K562 (cell line): Measurements from ENCODE around the gene KRTAP2-3. TPM values are rescaled to one million over a fixed set of nuclear protein-coding genes. Genes with fewer than 3 reads are reported as not detected.

ENCODE experiments used
- ATAC-seq: fragments of 200-7000 bp; cut with Tn5 transposase; 3 replicates; pipeline ENCODE4 v1.9.1; 2020; ENCODE audit warnings: moderate library complexity
- BruUV-seq: library from RNA; stranded (reverse); fragments of 400-500 nt; replicated peaks from 2 replicates; lab custom pipeline; 2021; lab: Mats Ljungman, UMichigan
- CTCF ChIA-PET: fragments of 300-600 bp; formaldehyde crosslinking; extraction: SDS; loops from one replicate; lab custom pipeline; 2021; ENCODE audit warnings: low intra/inter-chr PET ratio; lab: Yijun Ruan, JAX
- POLR2A ChIA-PET: fragments of 300-600, 350-650 bp; sonication (Branson Sonifier 250); formaldehyde crosslinking; extraction: SDS; loops from one replicate; lab custom pipeline; 2021; ENCODE audit warnings: antibody characterized with exemption, inconsistent platforms; lab: Yijun Ruan, JAX
- DNase-seq, 4 experiments: peaks; one replicate each; pipeline versions ENCODE4 v3.0.0 to v3.0.0-alpha.2; 2011 to 2018; ENCODE audit warnings: low spot score in 3 of 4, mixed read lengths in 3 of 4; ENCODE audit errors: extremely low read depth in 1 of 4
- FAIRE-seq: peaks from 2 replicates; lab custom pipeline; 2011; peaks lifted over from hg19 to GRCh38; lab: Jason Lieb, UNC
- H2AFZ ChIP-seq: 2 replicates; pipeline ENCODE4 v1.6.0; 2011; ENCODE audit warnings: low read depth, low read length, control low read depth, inconsistent platforms
- H3K27ac ChIP-seq: fragments of 200-600 bp; 3 replicates; pipeline ENCODE4 v1.8.0; 2011; ENCODE audit warnings: low read depth, mild to moderate bottlenecking, control low read depth, inconsistent platforms, low read length, moderate library complexity, mixed read lengths; ENCODE audit errors: extremely low read depth
- H3K27me3 ChIP-seq, 2 experiments: fragments of 300-600 bp in 1 of 2; 2 replicates in 1 of 2; 3 replicates in 1 of 2; pipeline versions ENCODE4 v1.6.0 to v1.8.0; 2011; ENCODE audit warnings: inconsistent platforms in 2 of 2, low read length in 2 of 2, mild to moderate bottlenecking in 1 of 2, mixed read lengths in 1 of 2, moderate library complexity in 1 of 2; ENCODE audit not compliant: control insufficient read depth in 2 of 2, insufficient read depth in 2 of 2
- H3K36me3 ChIP-seq: fragments of 300-600 bp; 3 replicates; pipeline ENCODE4 v1.8.0; 2011; ENCODE audit warnings: mild to moderate bottlenecking, low read length, inconsistent platforms; ENCODE audit not compliant: control insufficient read depth, insufficient read depth
- H3K4me1 ChIP-seq, 2 experiments: fragments of 200-600 bp in 1 of 2; replicated peaks in 1 of 2; 2 replicates in 1 of 2; 3 replicates in 1 of 2; pipeline versions ENCODE4 v1.5.1 to v1.8.0; 2011; ENCODE audit warnings: inconsistent platforms in 2 of 2, low read length in 2 of 2, mild to moderate bottlenecking in 1 of 2, mixed read lengths in 1 of 2, moderate library complexity in 1 of 2; ENCODE audit not compliant: control insufficient read depth in 2 of 2, insufficient read depth in 2 of 2
- H3K4me2 ChIP-seq: 2 replicates; pipeline ENCODE4 v1.6.1; 2011; ENCODE audit warnings: low read length, control low read depth, inconsistent platforms, mixed read lengths; ENCODE audit not compliant: insufficient read depth
- H3K4me3 ChIP-seq: fragments of 200-600 bp; sonication (generic), shearing (Covaris generic); 2 replicates; pipeline ENCODE4 v1.5.1; 2016; ENCODE audit warnings: control low read depth, inconsistent platforms
- H3K79me2 ChIP-seq: fragments of 200-600 bp; 3 replicates; pipeline ENCODE4 v1.8.0; 2011; ENCODE audit warnings: low read length, inconsistent platforms; ENCODE audit not compliant: control insufficient read depth, insufficient read depth
- H3K9ac ChIP-seq, 2 experiments: 2 replicates each; pipeline versions ENCODE4 v1.6.0 to v1.6.1; 2011; ENCODE audit warnings: low read depth in 2 of 2, low read length in 2 of 2, control low read depth in 1 of 2, inconsistent platforms in 1 of 2, mild to moderate bottlenecking in 1 of 2, mixed read lengths in 1 of 2; ENCODE audit not compliant: insufficient read depth in 1 of 2
- H3K9me1 ChIP-seq: one replicate; pipeline ENCODE4 v1.6.0; 2011; ENCODE audit warnings: inconsistent platforms, mild to moderate bottlenecking, low read length, moderate library complexity; ENCODE audit not compliant: control insufficient read depth, insufficient read depth
- H3K9me3 ChIP-seq: replicated peaks from 2 replicates; pipeline ENCODE4 v1.5.1; 2011; ENCODE audit warnings: low read depth, low read length, inconsistent platforms; ENCODE audit not compliant: control insufficient read depth, insufficient read depth
- H4K20me1 ChIP-seq: replicated peaks from 2 replicates; pipeline ENCODE4 v1.6.1; 2011; ENCODE audit warnings: low read length, inconsistent platforms, mixed read lengths; ENCODE audit not compliant: control insufficient read depth, insufficient read depth
- ARID3A ChIP-seq: IDR thresholded peaks from 2 replicates; pipeline ENCODE4 v1.6.1; 2012; ENCODE audit warnings: low read depth, low read length, improper control_type of control experiment, borderline replicate concordance
- ATF7 ChIP-seq: fragments of 450-650 bp; IDR thresholded peaks from 2 replicates; pipeline ENCODE4 v1.7.1; 2014; ENCODE audit warnings: mild to moderate bottlenecking, moderate library complexity
- CCAR2 ChIP-seq: fragments of 200-400 bp; formaldehyde crosslinking; IDR thresholded peaks from 2 replicates; pipeline ENCODE4 v1.6.1; 2017; ENCODE audit warnings: mild to moderate bottlenecking, low read depth, low read length
- EZH2 ChIP-seq: IDR thresholded peaks from 2 replicates; pipeline ENCODE4 v1.6.1; 2012; ENCODE audit warnings: low read depth, mild to moderate bottlenecking, inconsistent platforms, low read length, borderline replicate concordance
- HIVEP1 ChIP-seq: fragments of 250-450 bp; sonication (Bioruptor Pico); IDR thresholded peaks from 2 replicates; pipeline ENCODE4 v1.4.0; 2020; ENCODE audit warnings: mild to moderate bottlenecking
- HNRNPL ChIP-seq: fragments of 200-400 bp; formaldehyde crosslinking; IDR thresholded peaks from 2 replicates; pipeline ENCODE4 v1.6.1; 2017; ENCODE audit warnings: low read depth, mild to moderate bottlenecking, low read length
- HSF4 ChIP-seq: fragments of 250-450 bp; sonication (Bioruptor Pico); IDR thresholded peaks from 2 replicates; pipeline ENCODE4 v2.1.2; 2022; ENCODE audit warnings: mild to moderate bottlenecking, moderate library complexity, borderline replicate concordance
- NEUROD1 ChIP-seq: fragments of 150-350 bp; IDR thresholded peaks from 2 replicates; pipeline ENCODE4 v1.6.1; 2014; ENCODE audit warnings: borderline replicate concordance, low read length, low read depth; ENCODE audit not compliant: partially characterized antibody
- ZKSCAN1 ChIP-seq: fragments of 150-350 bp; IDR thresholded peaks from 2 replicates; pipeline ENCODE4 v1.6.1; 2016; ENCODE audit warnings: low read depth, low read length
- ZNF23 ChIP-seq: fragments of 250-450 bp; sonication (Bioruptor Pico); IDR thresholded peaks from 2 replicates; pipeline ENCODE4 v1.4.0; 2020; ENCODE audit warnings: mild to moderate bottlenecking
- ZNF518B ChIP-seq: fragments of 250-450 bp; sonication (Bioruptor Pico); IDR thresholded peaks from 2 replicates; pipeline ENCODE4 v1.5.0; 2021; ENCODE audit warnings: mild to moderate bottlenecking, moderate library complexity
- in situ Hi-C: fragments of 300-500 bp; cut with MboI; formaldehyde crosslinking; loops from 4 replicates; pipeline ENCODE4 v1.15.0; 2018; ENCODE audit warnings: inconsistent platforms, mixed read lengths
- intact Hi-C: fragments of 100-400 bp; cut with micrococcal nuclease; formaldehyde crosslinking; loops from 2 replicates; pipeline ENCODE4 v1.14.2; 2022
- polyA plus RNA-seq, 8 experiments: library from polyadenylated mRNA; depleted of rRNA in 4 of 8; stranded (reverse) in 5 of 8; unstranded in 3 of 8; fragments of >200 nt; fragmentation: Nextera tagmentation in 2 of 8; fragmentation: Illumina TruSeq in 1 of 8; extraction: Ambion mirVana in 2 of 8; extraction: Trizol in 1 of 8; gene quantifications; 2 replicates each; pipeline versions ENCODE4 v1.2.1 to v1.2.3, GENCODE V29; 2011 to 2014; ENCODE audit warnings: inconsistent platforms in 1 of 8, missing spikeins in 1 of 8
- total RNA-seq, 7 experiments: library from RNA; depleted of rRNA in 6 of 7; stranded (reverse); fragments of >200 nt in 6 of 7; fragmentation: Illumina TruSeq in 2 of 7; extraction: Trizol in 2 of 7; gene quantifications; 2 replicates each; pipeline versions ENCODE4 v1.2.1 to v1.2.3, GENCODE V29; 2011 to 2021; ENCODE audit warnings: low replicate concordance in 1 of 7
- TF ChIP-seq, protein P1 (sequence below): fragments of 450-650 bp; IDR thresholded peaks from 2 replicates; pipeline ENCODE4 v1.6.1; 2016; ENCODE audit warnings: borderline replicate concordance
- TF ChIP-seq, protein P2 (sequence below): IDR thresholded peaks from 2 replicates; pipeline ENCODE4 v1.6.1; 2016; ENCODE audit warnings: missing genetic modification characterization, missing compliant biosample characterization

KRTAP2-3 gene
- total and polyA plus RNA-seq, 9 of the 15 experiments (the other 6 are each of a cell fraction or from before 2014, with no cell fraction given): not detected

DNA sequence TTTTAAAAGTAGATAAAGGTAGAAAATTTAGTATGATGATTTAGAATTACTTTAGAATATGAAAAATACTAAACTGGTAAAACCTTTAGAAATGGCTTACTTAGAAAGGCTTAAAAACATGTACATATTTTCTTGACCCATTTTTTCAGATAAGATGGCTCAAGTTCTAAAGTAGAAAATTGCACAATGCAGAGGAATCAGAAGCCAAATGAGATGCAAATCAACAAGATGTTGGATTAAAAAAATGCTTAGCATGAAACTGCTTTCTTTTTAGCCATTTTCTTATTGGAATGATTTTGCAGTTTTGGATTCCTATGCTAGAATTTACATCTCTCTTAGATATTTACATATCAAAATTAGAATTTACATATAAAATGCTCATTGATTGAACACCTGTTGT is 49.5 kb downstream of the KRTAP2-3 start:
- no peak overlapping the region for H2AFZ ChIP-seq
- no peak overlapping the region for H3K27ac ChIP-seq
- H3K27me3 ChIP-seq: peaks cover 0 to 6% of the 10 kb centered on the region in 2 experiments; a peak in 3 of 5 replicates
- no peak for FAIRE-seq
- H3K79me2 ChIP-seq: no peaks in the 10 kb centered on the region
- H3K9me1 ChIP-seq: no peaks in the 10 kb centered on the region
- H3K4me2 ChIP-seq: no peak overlapping the region
- no peak for TF ChIP-seq NEUROD1
- TF ChIP-seq ZNF518B (CRISPR knock-in tag): no peak
- TF ChIP-seq HIVEP1 (CRISPR knock-in tag): no peak
- TF ChIP-seq CCAR2: no peak
- no peak for TF ChIP-seq EZH2
- TF ChIP-seq ZNF23: no peak
- TF ChIP-seq ATF7: no peak
- TF ChIP-seq ARID3A: no peak
- no peak for TF ChIP-seq HSF4 (CRISPR knock-in tag)
- TF ChIP-seq, protein P1, sequence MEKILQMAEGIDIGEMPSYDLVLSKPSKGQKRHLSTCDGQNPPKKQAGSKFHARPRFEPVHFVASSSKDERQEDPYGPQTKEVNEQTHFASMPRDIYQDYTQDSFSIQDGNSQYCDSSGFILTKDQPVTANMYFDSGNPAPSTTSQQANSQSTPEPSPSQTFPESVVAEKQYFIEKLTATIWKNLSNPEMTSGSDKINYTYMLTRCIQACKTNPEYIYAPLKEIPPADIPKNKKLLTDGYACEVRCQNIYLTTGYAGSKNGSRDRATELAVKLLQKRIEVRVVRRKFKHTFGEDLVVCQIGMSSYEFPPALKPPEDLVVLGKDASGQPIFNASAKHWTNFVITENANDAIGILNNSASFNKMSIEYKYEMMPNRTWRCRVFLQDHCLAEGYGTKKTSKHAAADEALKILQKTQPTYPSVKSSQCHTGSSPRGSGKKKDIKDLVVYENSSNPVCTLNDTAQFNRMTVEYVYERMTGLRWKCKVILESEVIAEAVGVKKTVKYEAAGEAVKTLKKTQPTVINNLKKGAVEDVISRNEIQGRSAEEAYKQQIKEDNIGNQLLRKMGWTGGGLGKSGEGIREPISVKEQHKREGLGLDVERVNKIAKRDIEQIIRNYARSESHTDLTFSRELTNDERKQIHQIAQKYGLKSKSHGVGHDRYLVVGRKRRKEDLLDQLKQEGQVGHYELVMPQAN: no peak
- TF ChIP-seq, protein P2, sequence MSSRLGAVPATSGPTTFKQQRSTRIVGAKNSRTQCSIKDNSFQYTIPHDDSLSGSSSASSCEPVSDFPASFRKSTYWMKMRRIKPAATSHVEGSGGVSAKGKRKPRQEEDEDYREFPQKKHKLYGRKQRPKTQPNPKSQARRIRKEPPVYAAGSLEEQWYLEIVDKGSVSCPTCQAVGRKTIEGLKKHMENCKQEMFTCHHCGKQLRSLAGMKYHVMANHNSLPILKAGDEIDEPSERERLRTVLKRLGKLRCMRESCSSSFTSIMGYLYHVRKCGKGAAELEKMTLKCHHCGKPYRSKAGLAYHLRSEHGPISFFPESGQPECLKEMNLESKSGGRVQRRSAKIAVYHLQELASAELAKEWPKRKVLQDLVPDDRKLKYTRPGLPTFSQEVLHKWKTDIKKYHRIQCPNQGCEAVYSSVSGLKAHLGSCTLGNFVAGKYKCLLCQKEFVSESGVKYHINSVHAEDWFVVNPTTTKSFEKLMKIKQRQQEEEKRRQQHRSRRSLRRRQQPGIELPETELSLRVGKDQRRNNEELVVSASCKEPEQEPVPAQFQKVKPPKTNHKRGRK (tag): no peak
- TF ChIP-seq ZKSCAN1: no peak
- TF ChIP-seq HNRNPL: no peak
- ATAC-seq: no peak
- no TSS peak for BruUV-seq
- CTCF ChIA-PET: no interaction called here
- intact Hi-C loops: no loop called here
- H4K20me1 ChIP-seq: no peaks in the 10 kb centered on the region
- H3K4me3 ChIP-seq: no peak overlapping the region
- POLR2A ChIA-PET: no interaction called here
- no peaks in the 10 kb centered on the region for H3K36me3 ChIP-seq
- H3K9ac ChIP-seq: no peak overlapping the region
- H3K9me3 ChIP-seq: no peaks in the 10 kb centered on the region
- no peaks in the 10 kb centered on the region for H3K4me1 ChIP-seq
- DNase-seq: no peak
- in situ Hi-C loops: no loop called here
